ENCODE data around the gene ZNF451.

- TF ChIP-seq CTCF (IDR thresholded peaks at IDR 0.05) (no peak), ZFX (IDR thresholded peaks at IDR 0.05; ENCODE audit: borderline replicate concordance) (no peak)
Measured at GRCh38 chr6:57089687-57090457, at the start of gene ZNF451.

Data from 22Rv1 (cell line).